ENCODE results near the gene SLC6A19.

GRCh38 chr5:1167728-1168709 is 33.4 kb upstream of the SLC6A19 start:
- no peak for TF ChIP-seq ZNF704 (tag by site-specific recombination; IDR thresholded peaks at IDR 0.05)
- no peak for TF ChIP-seq ZNF24 (tag by site-specific recombination; IDR thresholded peaks at IDR 0.05)
- peak; percentile 61 for TF ChIP-seq CTCF (tag by site-specific recombination; IDR thresholded peaks at IDR 0.05)
- no peak for TF ChIP-seq REPIN1 (tag by site-specific recombination; IDR thresholded peaks at IDR 0.05; ENCODE audit: low read depth)
- no peak for TF ChIP-seq ZNF26 (tag by site-specific recombination; IDR thresholded peaks at IDR 0.05)
- peak; percentile 75 for TF ChIP-seq ZNF341 (tag by site-specific recombination; IDR thresholded peaks at IDR 0.05; ENCODE audit: low read depth)
- TF ChIP-seq ZNF416 (tag by site-specific recombination; IDR thresholded peaks at IDR 0.05) = no peak
- TF ChIP-seq BCL6B (tag by site-specific recombination; IDR thresholded peaks at IDR 0.05) = no peak
- no peak for TF ChIP-seq ZNF76 (tag by site-specific recombination; IDR thresholded peaks at IDR 0.05; ENCODE audit: borderline replicate concordance, low read depth)
- no peak for TF ChIP-seq ZNF747 (tag by site-specific recombination; IDR thresholded peaks at IDR 0.05)
- TF ChIP-seq ZNF558 (tag by site-specific recombination; IDR thresholded peaks at IDR 0.05) = no peak
- TF ChIP-seq ZNF426 (tag by site-specific recombination; IDR thresholded peaks at IDR 0.05) = no peak
- no peak for TF ChIP-seq ZEB2 (tag by site-specific recombination; IDR thresholded peaks at IDR 0.05)
- TF ChIP-seq GLIS2 (tag by site-specific recombination; IDR thresholded peaks at IDR 0.05) = no peak
